ENCODE data around the gene KRTAP20-4. TPM values are rescaled to one million over a fixed set of nuclear protein-coding genes. Genes with fewer than 3 reads are reported as not detected.

KRTAP20-4 gene
- total and polyA plus RNA-seq, 9 of the 15 experiments (the other 6 are each of a cell fraction or from before 2014, with no cell fraction given), result not detected

GRCh38 chr21:30592140-30592539, 28.3 kb upstream of the KRTAP20-4 start, which contains the start of gene KRTAP6-3:
KRTAP6-3 (plus strand) TSS chr21:30592440; CDS start chr21:30592446, 6 bp downstream.
- no peaks in the 10 kb centered on the region for H3K9me3 ChIP-seq (replicated peaks; ENCODE audit: control insufficient read depth, insufficient read depth, low read depth, low read length)
- no peaks in the 10 kb centered on the region for H3K36me3 ChIP-seq (ENCODE audit: control insufficient read depth, insufficient read depth, low read length)
- ChIA-PET POLR2A (no interaction called here), CTCF (ENCODE audit: low intra/inter-chr PET ratio) (no interaction called here)
- TF ChIP-seq YY1 (IDR thresholded peaks at IDR 0.05; ENCODE audit: borderline replicate concordance in 1 of 3, control insufficient read depth in 1 of 3, extremely low read depth in 1 of 3, insufficient read depth in 3 of 3, insufficient read length in 1 of 3, insufficient replicate concordance in 2 of 3, low read depth in 1 of 3, low read length in 2 of 3) (no peak), FOXO4 (CRISPR knock-in tag; IDR thresholded peaks at IDR 0.05) (no peak)
- H3K9ac ChIP-seq (ENCODE audit: insufficient read depth in 1 of 2, low read depth in 2 of 2, low read length in 2 of 2), result no peak within 1 kb of the TSS
- H3K9me1 ChIP-seq (ENCODE audit: control insufficient read depth, insufficient read depth, low read length), result no peaks in the 10 kb centered on the region
- H3K79me2 ChIP-seq (ENCODE audit: control insufficient read depth, insufficient read depth, low read length), result no peaks in the 10 kb centered on the region
- H4K20me1 ChIP-seq (replicated peaks; ENCODE audit: control insufficient read depth, insufficient read depth, low read length), result no peaks in the 10 kb centered on the region
- 6% methylated on average over 4 of the region's 4 CpGs for WGBS (ENCODE audit: insufficient coverage, low coverage, missing lambda C conversion rate)
- H3K4me3 ChIP-seq, result no peak within 1 kb of the TSS
- FAIRE-seq (no peak), DNase-seq (ENCODE audit: extremely low read depth in 1 of 4, low spot score in 3 of 4) (no peak), ATAC-seq (no peak)
- no peak within 1 kb of the TSS for H3K27ac ChIP-seq (ENCODE audit: extremely low read depth, low read depth, low read length)
- H2AFZ ChIP-seq (ENCODE audit: low read depth, low read length), result no peak within 1 kb of the TSS
- in situ Hi-C loops (cut with MboI) (no loop called here), intact Hi-C loops (cut with micrococcal nuclease) (no loop called here)
- H3K4me1 ChIP-seq (replicated peaks in 1 of 2; ENCODE audit: control insufficient read depth in 2 of 2, insufficient read depth in 2 of 2, low read length in 2 of 2), result no peaks in the 10 kb centered on the region
- H3K27me3 ChIP-seq (ENCODE audit: control insufficient read depth in 2 of 2, insufficient read depth in 2 of 2, low read length in 2 of 2), result no peaks in the 10 kb centered on the region
- H3K4me2 ChIP-seq (ENCODE audit: insufficient read depth, low read length), result no peak within 1 kb of the TSS
- BruUV-seq (replicated peaks), result no TSS peak

GRCh38 chr21:30598802-30599201, 21.6 kb upstream of the KRTAP20-4 start, which contains the start of gene KRTAP6-2:
KRTAP6-2 (minus strand) TSS chr21:30598902; CDS start chr21:30598874, 28 bp downstream.
- Histone ChIP-seq H3K9me3 (replicated peaks; ENCODE audit: control insufficient read depth, insufficient read depth, low read depth, low read length) (no peaks in the 10 kb centered on the region), H3K27me3 (ENCODE audit: control insufficient read depth in 2 of 2, insufficient read depth in 2 of 2, low read length in 2 of 2) (no peaks in the 10 kb centered on the region), H4K20me1 (replicated peaks; ENCODE audit: control insufficient read depth, insufficient read depth, low read length) (no peaks in the 10 kb centered on the region), H3K9ac (ENCODE audit: insufficient read depth in 1 of 2, low read depth in 2 of 2, low read length in 2 of 2) (no peak within 1 kb of the TSS), H3K27ac (ENCODE audit: extremely low read depth, low read depth, low read length) (no peak within 1 kb of the TSS), H3K4me3 (no peak within 1 kb of the TSS), H2AFZ (ENCODE audit: low read depth, low read length) (no peak within 1 kb of the TSS), H3K79me2 (ENCODE audit: control insufficient read depth, insufficient read depth, low read length) (no peaks in the 10 kb centered on the region), H3K4me1 (replicated peaks in 1 of 2; ENCODE audit: control insufficient read depth in 2 of 2, insufficient read depth in 2 of 2, low read length in 2 of 2) (no peaks in the 10 kb centered on the region), H3K4me2 (ENCODE audit: insufficient read depth, low read length) (no peak within 1 kb of the TSS), H3K9me1 (ENCODE audit: control insufficient read depth, insufficient read depth, low read length) (no peaks in the 10 kb centered on the region), H3K36me3 (ENCODE audit: control insufficient read depth, insufficient read depth, low read length) (no peaks in the 10 kb centered on the region)
- ChIA-PET POLR2A (no interaction called here), CTCF (ENCODE audit: low intra/inter-chr PET ratio) (no interaction called here)
- 0% methylated on average over 6 of the region's 6 CpGs for WGBS (ENCODE audit: insufficient coverage, low coverage, missing lambda C conversion rate)
- in situ Hi-C loops (cut with MboI) (no loop called here), intact Hi-C loops (cut with micrococcal nuclease) (no loop called here)
- no peak for ATAC-seq
- FAIRE-seq, result no peak
- no TSS peak for BruUV-seq (replicated peaks)
- DNase-seq (ENCODE audit: extremely low read depth in 1 of 4, low spot score in 3 of 4), result no peak
- no peak for TF ChIP-seq POLR3A (IDR thresholded peaks at IDR 0.05; ENCODE audit: borderline replicate concordance, extremely low read depth, insufficient read depth, insufficient read length)
- no peak for TF ChIP-seq GABPB2 (CRISPR knock-in tag; conservative IDR thresholded peaks at IDR 0.05)
- no peak for TF ChIP-seq FOXK2 (conservative IDR thresholded peaks at IDR 0.05 in 1 of 2, IDR thresholded peaks at IDR 0.05 in 1 of 2; ENCODE audit: low read depth in 2 of 2)
- no peak for TF ChIP-seq HDAC3 (IDR thresholded peaks at IDR 0.05; ENCODE audit: borderline replicate concordance, partially characterized antibody)
- TF ChIP-seq ZNF121 (CRISPR knock-in tag; conservative IDR thresholded peaks at IDR 0.05), result no peak
- TF ChIP-seq XRCC3 (IDR thresholded peaks at IDR 0.05), result no peak
